ENCODE results near the gene USH1C. TPM values are rescaled to one million over a fixed set of nuclear protein-coding genes. Genes with fewer than 3 reads are reported as not detected.

USH1C gene
- total and polyA plus RNA-seq, 9 of the 15 experiments (the other 6 are each of a cell fraction or from before 2014, with no cell fraction given): 0.04 TPM; not detected in 8

GRCh38 chr11:17525570-17525969, 18.6 kb downstream of the USH1C start (continued):
- TF ChIP-seq THRB (CRISPR knock-in tag; conservative IDR thresholded peaks at IDR 0.05): no peak
- no peak for TF ChIP-seq EWSR1 (IDR thresholded peaks at IDR 0.05; ENCODE audit: borderline replicate concordance, low read depth, partially characterized antibody)
- no peak for TF ChIP-seq KLF16 (IDR thresholded peaks at IDR 0.05)

- WGBS (ENCODE audit: insufficient coverage, low coverage, missing lambda C conversion rate): under 1% methylated on average over 9 of the region's 9 CpGs
- TF ChIP-seq DPF2 (IDR thresholded peaks at IDR 0.05) (no peak), RREB1 (CRISPR knock-in tag; IDR thresholded peaks at IDR 0.05) (no peak), ZFP30 (CRISPR knock-in tag; IDR thresholded peaks at IDR 0.05; ENCODE audit: borderline replicate concordance) (no peak), BRF2 (IDR thresholded peaks at IDR 0.05; ENCODE audit: borderline replicate concordance, insufficient read depth, insufficient read length) (no peak), ZNF57 (CRISPR knock-in tag; IDR thresholded peaks at IDR 0.05) (no peak), IRF2 (CRISPR knock-in tag; IDR thresholded peaks at IDR 0.05) (no peak), SPI1 (IDR thresholded peaks at IDR 0.05; ENCODE audit: borderline replicate concordance, low read depth, low read length) (no peak)
Observed at GRCh38 chr11:17524221-17524620, 20.0 kb downstream of the USH1C start.

More at GRCh38 chr11:17524221-17524620, 20.0 kb downstream of the USH1C start:
- intact Hi-C loops (cut with micrococcal nuclease) (no loop called here), in situ Hi-C loops (cut with MboI) (loop anchor here (10.0 kb wide), 2 partner anchors 129 to 289 kb away; no protein-coding TSS in a partner anchor)
- ATAC-seq: no peak
- Histone ChIP-seq H3K4me1 (replicated peaks in 1 of 2; ENCODE audit: control insufficient read depth in 2 of 2, insufficient read depth in 2 of 2, low read length in 2 of 2) (no peaks in the 10 kb centered on the region; a peak in 2 of 5 replicates), H3K9me3 (replicated peaks; ENCODE audit: control insufficient read depth, insufficient read depth, low read depth, low read length) (no peaks in the 10 kb centered on the region), H2AFZ (ENCODE audit: low read depth, low read length) (no peak overlapping the region), H3K4me2 (ENCODE audit: insufficient read depth, low read length) (no peak overlapping the region), H3K36me3 (ENCODE audit: control insufficient read depth, insufficient read depth, low read length) (no peaks in the 10 kb centered on the region), H3K79me2 (ENCODE audit: control insufficient read depth, insufficient read depth, low read length) (no peaks in the 10 kb centered on the region), H3K9ac (ENCODE audit: insufficient read depth in 1 of 2, low read depth in 2 of 2, low read length in 2 of 2) (no peak overlapping the region), H3K4me3 (no peak overlapping the region), H3K9me1 (ENCODE audit: control insufficient read depth, insufficient read depth, low read length) (no peaks in the 10 kb centered on the region), H3K27ac (ENCODE audit: extremely low read depth, low read depth, low read length) (no peak overlapping the region), H3K27me3 (ENCODE audit: control insufficient read depth in 2 of 2, insufficient read depth in 2 of 2, low read length in 2 of 2) (peaks cover 10 to 75% of the 10 kb centered on the region in 2 experiments; a peak in 4 of 5 replicates), H4K20me1 (replicated peaks; ENCODE audit: control insufficient read depth, insufficient read depth, low read length) (peaks cover 3% of the 10 kb centered on the region; the same call in 1 of the 2 replicates)
- CTCF ChIA-PET (ENCODE audit: low intra/inter-chr PET ratio): no interaction called here
- no peak for DNase-seq (ENCODE audit: extremely low read depth in 1 of 4, low spot score in 3 of 4)
- no TSS peak for BruUV-seq (replicated peaks)
- POLR2A ChIA-PET: no interaction called here
- FAIRE-seq: no peak
